HG03196 (cell line): ENCODE measurements around the gene CD40.

Source experiments
- ATAC-seq: cut with Tn5 transposase; IDR thresholded peaks from one replicate; pipeline ENCODE4 v1.9.1; 2021; ENCODE audit not compliant: unreplicated experiment

Gene CD40

GRCh38 chr20:46117704-46118467 is at the start of gene CD40:
Gene CD40 (plus strand): TSS chr20:46118314. CDS start chr20:46118344, 30 bp downstream.
- ATAC-seq = peak; percentile 70

GRCh38 chr20:46070215-46070900 is 47.8 kb upstream of the CD40 start:
- ATAC-seq = no peak

- no peak for ATAC-seq
These were observed 46.5 kb upstream of the CD40 start for GRCh38 chr20:46071573-46071972.

GRCh38 chr20:46073024-46073423 is 45.1 kb upstream of the CD40 start:
- no peak for ATAC-seq

GRCh38 chr20:46073443-46073842 is 44.7 kb upstream of the CD40 start:
- no peak for ATAC-seq

GRCh38 chr20:46074006-46074405 is 44.1 kb upstream of the CD40 start:
- ATAC-seq = no peak

GRCh38 chr20:46076806-46077205 is 41.3 kb upstream of the CD40 start:
- ATAC-seq = no peak

- no peak for ATAC-seq
These were observed 40.3 kb upstream of the CD40 start for GRCh38 chr20:46077642-46078305.

- ATAC-seq = no peak
These were observed 39.2 kb upstream of the CD40 start for GRCh38 chr20:46078954-46079353.

GRCh38 chr20:46081074-46081473 is 37.0 kb upstream of the CD40 start:
- ATAC-seq = no peak

GRCh38 chr20:46083101-46083500 is 35.0 kb upstream of the CD40 start:
- ATAC-seq = no peak

- no peak for ATAC-seq
These were observed 34.5 kb upstream of the CD40 start for GRCh38 chr20:46083531-46084061.

GRCh38 chr20:46084805-46085178 is 33.3 kb upstream of the CD40 start:
- ATAC-seq = no peak

GRCh38 chr20:46085179-46085851 is 32.8 kb upstream of the CD40 start:
- ATAC-seq = no peak

GRCh38 chr20:46087161-46087560 is 31.0 kb upstream of the CD40 start:
- no peak for ATAC-seq

GRCh38 chr20:46088409-46089166 is 29.5 kb upstream of the CD40 start:
- no peak for ATAC-seq

GRCh38 chr20:46089167-46089416 is 29.0 kb upstream of the CD40 start:
- peak; percentile 23 for ATAC-seq

GRCh38 chr20:46089417-46090388 is 28.4 kb upstream of the CD40 start, which contains the start of gene NCOA5:
Gene NCOA5 (minus strand): TSS chr20:46089962. CDS start chr20:46079424, 10,538 bp downstream.
- peak; percentile 83 for ATAC-seq
